Keratinocyte (primary cell): ENCODE results near the gene PPP1R1C. TPM values are rescaled to one million over a fixed set of nuclear protein-coding genes. Genes with fewer than 3 reads are reported as not detected.

ENCODE experiments used
- DNase-seq: peaks from one replicate; pipeline ENCODE4 v3.0.0-alpha.2; 2011; ENCODE audit warnings: low read depth, missing footprints, low spot score
- FAIRE-seq: peaks from 2 replicates; lab custom pipeline; 2011; peaks lifted over from hg19 to GRCh38; lab: Jason Lieb, UNC
- H2AFZ ChIP-seq: 2 replicates; pipeline ENCODE4 v1.6.0; 2012; ENCODE audit warnings: low read length, control low read depth, inconsistent platforms; ENCODE audit not compliant: control insufficient read depth
- H3K27ac ChIP-seq: 2 replicates; pipeline ENCODE4 v1.5.1; 2011; ENCODE audit warnings: low read length; ENCODE audit not compliant: control insufficient read depth, insufficient read depth
- H3K27me3 ChIP-seq: 3 replicates; pipeline ENCODE4 v1.6.0; 2011; ENCODE audit warnings: low read length; ENCODE audit not compliant: control insufficient read depth, insufficient read depth; ENCODE audit errors: extremely low read depth
- H3K36me3 ChIP-seq, 2 experiments: 2 replicates in 1 of 2; 3 replicates in 1 of 2; pipeline ENCODE4 v1.5.1; 2011; ENCODE audit warnings: low read length in 2 of 2, mild to moderate bottlenecking in 1 of 2; ENCODE audit not compliant: control insufficient read depth in 2 of 2, insufficient read depth in 2 of 2; ENCODE audit errors: extremely low read depth in 1 of 2
- H3K4me1 ChIP-seq: 3 replicates; pipeline ENCODE4 v1.5.1; 2011; ENCODE audit warnings: low read length; ENCODE audit not compliant: control insufficient read depth, insufficient read depth; ENCODE audit errors: extremely low read depth
- H3K4me2 ChIP-seq: 3 replicates; pipeline ENCODE4 v1.6.0; 2011; ENCODE audit warnings: low read depth, low read length; ENCODE audit not compliant: control insufficient read depth, insufficient read depth; ENCODE audit errors: extremely low read depth
- H3K4me3 ChIP-seq, 3 experiments: fragments of 200-600 bp in 1 of 3; sonication (generic) in 1 of 3; 2 replicates in 2 of 3; 3 replicates in 1 of 3; pipeline ENCODE4 v1.5.1; 2011 to 2016; ENCODE audit warnings: low read length in 3 of 3, mild to moderate bottlenecking in 3 of 3, control low read depth in 2 of 3, inconsistent platforms in 1 of 3, low read depth in 1 of 3, mixed read lengths in 1 of 3, mixed run types in 1 of 3, moderate library complexity in 1 of 3; ENCODE audit not compliant: control insufficient read depth in 2 of 3, insufficient read depth in 2 of 3; ENCODE audit errors: extremely low read depth in 1 of 3
- H3K79me2 ChIP-seq: 2 replicates; pipeline ENCODE4 v1.6.0; 2012; ENCODE audit warnings: low read length; ENCODE audit not compliant: control insufficient read depth, insufficient read depth
- H3K9ac ChIP-seq: 3 replicates; pipeline ENCODE4 v1.6.0; 2011; ENCODE audit warnings: low read length; ENCODE audit not compliant: control insufficient read depth, insufficient read depth; ENCODE audit errors: extremely low read depth
- H3K9me1 ChIP-seq: 3 replicates; pipeline ENCODE4 v1.6.0; 2011; ENCODE audit warnings: low read length; ENCODE audit not compliant: control insufficient read depth, insufficient read depth; ENCODE audit errors: extremely low read depth
- H3K9me3 ChIP-seq: 2 replicates; pipeline ENCODE4 v1.5.1; 2012; ENCODE audit warnings: low read depth, low read length; ENCODE audit not compliant: control insufficient read depth
- H4K20me1 ChIP-seq: 3 replicates; pipeline ENCODE4 v1.6.0; 2011; ENCODE audit warnings: low read length; ENCODE audit not compliant: control insufficient read depth, insufficient read depth; ENCODE audit errors: extremely low read depth
- CTCF ChIP-seq, 3 experiments: IDR thresholded peaks in 1 of 3; conservative IDR thresholded peaks in 1 of 3; optimal IDR thresholded peaks in 1 of 3; 2 replicates in 2 of 3; 3 replicates in 1 of 3; pipeline versions ENCODE3 to v1.5.1; 2011; ENCODE audit warnings: low read length in 3 of 3, mild to moderate bottlenecking in 3 of 3, moderate library complexity in 2 of 3, control low read depth in 1 of 3, inconsistent platforms in 1 of 3; ENCODE audit not compliant: insufficient read depth in 2 of 3; ENCODE audit errors: extremely low read depth in 1 of 3
- EZH2 ChIP-seq: IDR thresholded peaks from one replicate; pipeline ENCODE4 v1.6.1; 2012; ENCODE audit warnings: inconsistent platforms, mild to moderate bottlenecking, low read length, moderate library complexity
- dilution Hi-C: fragments of 300-500 bp; cut with MboI; formaldehyde crosslinking; loops from one replicate; pipeline ENCODE4 v1.7.0; 2020; ENCODE audit warnings: low sequenced_read_pairs; ENCODE audit not compliant: extremely low pct_ligation_motif_present
- polyA plus RNA-seq, 5 experiments: library from polyadenylated mRNA; depleted of rRNA in 3 of 5; stranded (reverse) in 3 of 5; stranded (forward) in 1 of 5; unstranded in 1 of 5; fragments of >200 nt; gene quantifications; 1 replicate in 1 of 5; 2 replicates in 3 of 5; 3 replicates in 1 of 5; pipeline versions ENCODE4 v1.2.1 to v1.2.3, GENCODE V29; 2011 to 2012; ENCODE audit warnings: missing spikeins in 2 of 5, low read depth in 1 of 5, low replicate concordance in 1 of 5

The PPP1R1C gene
- polyA plus RNA-seq, 1 donor (not counting 4 experiments of a cell fraction or from before 2014, with no cell fraction given): 4.3 TPM

DNA sequence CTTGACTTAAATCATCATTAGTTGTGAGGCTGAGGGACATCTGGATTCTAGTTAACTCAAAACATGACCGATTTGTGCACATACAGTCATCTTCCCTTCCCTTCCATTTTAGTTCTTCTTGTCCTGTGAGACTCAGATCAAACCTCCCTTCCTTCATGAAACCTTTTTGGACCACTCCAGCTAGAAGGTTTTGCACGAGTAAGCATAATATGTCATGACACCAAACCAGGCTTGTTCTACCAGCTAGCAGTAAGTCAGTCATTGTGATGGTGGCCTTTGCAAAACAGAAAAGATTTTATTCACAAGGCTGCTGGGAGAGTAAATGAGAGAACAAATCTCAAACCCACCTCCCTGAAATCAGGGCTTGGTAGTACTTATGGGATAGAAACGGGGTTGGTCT lies 14.3 kb downstream of the PPP1R1C start:
- Histone ChIP-seq H3K9me3 (no peaks in the 10 kb centered on the region), H2AFZ (no peak overlapping the region), H3K79me2 (no peaks in the 10 kb centered on the region), H4K20me1 (no peaks in the 10 kb centered on the region), H3K9me1 (no peaks in the 10 kb centered on the region), H3K36me3 (no peaks in the 10 kb centered on the region), H3K9ac (no peak overlapping the region), H3K27ac (no peak overlapping the region), H3K4me1 (peaks cover 5% of the 10 kb centered on the region), H3K27me3 (no peaks in the 10 kb centered on the region), H3K4me2 (no peak overlapping the region), H3K4me3 (no peak overlapping the region)
- no peak for DNase-seq
- TF ChIP-seq CTCF (optimal IDR thresholded peaks at IDR 0.05 in 1 of 3, IDR thresholded peaks at IDR 0.05 in 1 of 3, conservative IDR thresholded peaks at IDR 0.05 in 1 of 3; ENCODE audit: extremely low read depth in 1 of 3, insufficient read depth in 2 of 3, low read length in 3 of 3) (no peak), EZH2 (no peak)
- dilution Hi-C loops: no loop called here
- FAIRE-seq: no peak

DNA sequence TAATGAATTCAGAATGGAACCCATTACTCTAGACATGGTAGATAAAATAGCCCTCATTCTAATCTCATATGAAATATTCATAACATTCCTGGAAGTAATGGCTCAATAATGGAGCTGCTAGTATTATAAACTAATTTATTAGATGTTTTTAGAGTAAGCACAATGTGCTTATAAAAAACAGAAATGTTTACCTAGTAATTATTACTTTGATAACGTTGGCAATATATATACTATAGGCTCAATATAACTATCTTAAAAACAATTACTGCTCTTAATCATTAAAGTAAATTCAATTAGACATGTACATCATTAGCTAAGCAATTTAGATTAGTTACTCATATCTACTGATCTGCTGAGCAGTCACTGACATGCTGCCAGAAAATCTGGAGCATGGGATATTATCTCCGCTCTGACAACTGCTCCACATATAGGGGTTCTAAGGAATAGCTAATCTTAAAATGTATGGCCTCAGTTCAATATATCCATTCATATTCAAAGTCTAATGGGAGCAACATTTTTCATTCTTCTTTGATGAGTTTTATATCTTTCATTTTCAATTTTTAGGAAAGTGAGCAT lies 19.4 kb downstream of the PPP1R1C start:
- no peak overlapping the region for H3K4me3 ChIP-seq
- no peaks in the 10 kb centered on the region for H4K20me1 ChIP-seq
- no peak overlapping the region for H3K27ac ChIP-seq
- H3K9me3 ChIP-seq: no peaks in the 10 kb centered on the region
- dilution Hi-C loops: no loop called here
- H3K27me3 ChIP-seq: no peaks in the 10 kb centered on the region
- DNase-seq (no peak), FAIRE-seq (no peak)
- H3K4me2 ChIP-seq: no peak overlapping the region
- no peaks in the 10 kb centered on the region for H3K79me2 ChIP-seq
- no peak overlapping the region for H3K9ac ChIP-seq
- no peaks in the 10 kb centered on the region for H3K4me1 ChIP-seq
- H3K9me1 ChIP-seq: no peaks in the 10 kb centered on the region
- TF ChIP-seq EZH2 (no peak), CTCF (optimal IDR thresholded peaks at IDR 0.05 in 1 of 3, IDR thresholded peaks at IDR 0.05 in 1 of 3, conservative IDR thresholded peaks at IDR 0.05 in 1 of 3; ENCODE audit: extremely low read depth in 1 of 3, insufficient read depth in 2 of 3, low read length in 3 of 3) (no peak)
- H2AFZ ChIP-seq: no peak overlapping the region
- no peaks in the 10 kb centered on the region for H3K36me3 ChIP-seq
